ENCODE measurements around the gene CDC73.

GRCh38 chr1:193181985-193182384, 60.2 kb downstream of the CDC73 start:
- TF ChIP-seq CTCF (conservative IDR thresholded peaks at IDR 0.05; ENCODE audit: low read length) (no peak), EZH2phosphoT487 (IDR thresholded peaks at IDR 0.05; ENCODE audit: borderline replicate concordance, low read depth, low read length) (no peak)
